ENCODE data around the gene CCDC88B.

Gene CCDC88B

GRCh38 chr11:64291262-64291751, 48.7 kb upstream of the CCDC88B start, which contains the start of gene KCNK4:
Gene KCNK4 (plus strand): TSS chr11:64291302. CDS start chr11:64293019, 1,717 bp downstream.
- H3K27me3 ChIP-seq (ENCODE audit: insufficient read depth, low read length, poor library complexity) = peaks cover 3% of the 10 kb centered on the region
- H3K4me3 ChIP-seq (ENCODE audit: low read depth in 1 of 2, low read length in 2 of 2) = no peak within 1 kb of the TSS
- 0 out of 2 replicates have a peak, but pooled peaks cover 2% of the 10 kb centered on the region for H3K36me3 ChIP-seq (ENCODE audit: insufficient read depth, low read length)
- H3K79me2 ChIP-seq (ENCODE audit: insufficient read depth, low read length) = 0 out of 2 replicates have a peak, but pooled peaks cover 4% of the 10 kb centered on the region
- peaks cover 17% of the 10 kb centered on the region for H3K4me1 ChIP-seq (ENCODE audit: insufficient read depth, low read length)
- H3K9me3 ChIP-seq (ENCODE audit: insufficient read depth, low read length, severe bottlenecking) = no peaks in the 10 kb centered on the region
- no peak within 1 kb of the TSS for H3K4me2 ChIP-seq (ENCODE audit: insufficient read depth, low read length)
- ATAC-seq (ENCODE audit: insufficient read depth, low read depth) (no peak), DNase-seq (no peak)
- H4K20me1 ChIP-seq (ENCODE audit: insufficient read depth, low read length) = no peaks in the 10 kb centered on the region; the same call in 1 of the 2 replicates
- no peak within 1 kb of the TSS for H2AFZ ChIP-seq (ENCODE audit: low read depth, low read length)
- no peak within 1 kb of the TSS for H3K27ac ChIP-seq (ENCODE audit: low read length)
- no peak within 1 kb of the TSS for H3K9ac ChIP-seq (ENCODE audit: low read depth, low read length)
- TF ChIP-seq EZH2 (IDR thresholded peaks at IDR 0.05; ENCODE audit: borderline replicate concordance, low read depth, low read length, severe bottlenecking) = no peak
- no peak for TF ChIP-seq CTCF (IDR thresholded peaks at IDR 0.05; ENCODE audit: borderline replicate concordance, extremely low read depth, low read length, poor library complexity, severe bottlenecking)

- Histone ChIP-seq H3K4me3 (ENCODE audit: low read depth in 1 of 2, low read length in 2 of 2) (no peak overlapping the region), H3K9me3 (ENCODE audit: insufficient read depth, low read length, severe bottlenecking) (no peaks in the 10 kb centered on the region), H3K79me2 (ENCODE audit: insufficient read depth, low read length) (0 out of 2 replicates have a peak, but pooled peaks cover 2% of the 10 kb centered on the region), H2AFZ (ENCODE audit: low read depth, low read length) (no peak overlapping the region), H3K4me2 (ENCODE audit: insufficient read depth, low read length) (no peak overlapping the region), H4K20me1 (ENCODE audit: insufficient read depth, low read length) (no peaks in the 10 kb centered on the region; the same call in 1 of the 2 replicates), H3K4me1 (ENCODE audit: insufficient read depth, low read length) (peaks cover 11% of the 10 kb centered on the region), H3K27me3 (ENCODE audit: insufficient read depth, low read length, poor library complexity) (peaks cover 6% of the 10 kb centered on the region), H3K9ac (ENCODE audit: low read depth, low read length) (no peak overlapping the region), H3K36me3 (ENCODE audit: insufficient read depth, low read length) (0 out of 2 replicates have a peak, but pooled peaks cover 2% of the 10 kb centered on the region), H3K27ac (ENCODE audit: low read length) (no peak overlapping the region)
- TF ChIP-seq EZH2 (IDR thresholded peaks at IDR 0.05; ENCODE audit: borderline replicate concordance, low read depth, low read length, severe bottlenecking) = no peak
- TF ChIP-seq CTCF (IDR thresholded peaks at IDR 0.05; ENCODE audit: borderline replicate concordance, extremely low read depth, low read length, poor library complexity, severe bottlenecking) = no peak
- ATAC-seq (ENCODE audit: insufficient read depth, low read depth) (no peak), DNase-seq (no peak)
Measured at GRCh38 chr11:64291752-64292459, 48.1 kb upstream of the CCDC88B start.

DNA sequence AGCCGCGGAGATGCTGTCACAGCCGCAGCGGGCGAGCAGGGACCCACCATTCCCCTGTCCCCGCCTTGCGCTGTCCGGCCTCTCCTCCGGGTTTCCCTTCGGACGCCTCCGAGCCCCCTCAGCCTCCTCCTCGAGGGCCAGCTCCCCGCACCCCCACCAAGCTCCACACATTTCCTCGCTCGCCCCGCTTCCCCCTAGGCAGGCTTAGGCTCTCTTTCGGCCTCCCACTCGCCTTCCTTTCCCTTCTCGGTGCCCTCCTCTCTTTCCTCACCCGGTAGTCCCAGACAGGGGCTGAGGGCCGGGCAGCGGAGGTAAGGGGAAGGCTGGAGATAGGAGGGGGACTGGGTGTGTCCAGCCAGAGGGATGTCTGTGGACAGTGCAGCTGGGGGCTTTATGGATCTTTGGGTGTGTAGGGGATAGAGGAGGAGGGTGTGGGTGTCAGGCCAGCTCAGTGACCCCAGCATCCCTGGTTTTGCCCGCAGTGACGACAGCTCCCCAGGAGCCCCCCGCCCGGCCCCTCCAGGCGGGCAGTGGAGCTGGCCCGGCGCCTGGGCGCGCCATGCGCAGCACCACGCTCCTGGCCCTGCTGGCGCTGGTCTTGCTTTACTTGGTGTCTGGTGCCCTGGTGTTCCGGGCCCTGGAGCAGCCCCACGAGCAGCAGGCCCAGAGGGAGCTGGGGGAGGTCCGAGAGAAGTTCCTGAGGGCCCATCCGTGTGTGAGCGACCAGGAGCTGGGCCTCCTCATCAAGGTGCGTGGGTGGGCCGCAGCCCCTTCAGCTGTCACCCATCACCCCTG, 47.3 kb upstream of the CCDC88B start:
- DNase-seq = no peak
- no peak overlapping the region for H3K4me2 ChIP-seq (ENCODE audit: insufficient read depth, low read length)
- TF ChIP-seq EZH2 (IDR thresholded peaks at IDR 0.05; ENCODE audit: borderline replicate concordance, low read depth, low read length, severe bottlenecking) (no peak), CTCF (IDR thresholded peaks at IDR 0.05; ENCODE audit: borderline replicate concordance, extremely low read depth, low read length, poor library complexity, severe bottlenecking) (no peak)

More for the DNA sequence above, 47.3 kb upstream of the CCDC88B start:
- H3K79me2 ChIP-seq (ENCODE audit: insufficient read depth, low read length) = no peaks in the 10 kb centered on the region
- H3K36me3 ChIP-seq (ENCODE audit: insufficient read depth, low read length) = 0 out of 2 replicates have a peak, but pooled peaks cover 2% of the 10 kb centered on the region
- H4K20me1 ChIP-seq (ENCODE audit: insufficient read depth, low read length) = no peaks in the 10 kb centered on the region; the same call in 1 of the 2 replicates
- H3K4me3 ChIP-seq (ENCODE audit: low read depth in 1 of 2, low read length in 2 of 2) = no peak overlapping the region
- peaks cover 9% of the 10 kb centered on the region for H3K27me3 ChIP-seq (ENCODE audit: insufficient read depth, low read length, poor library complexity)
- ATAC-seq (ENCODE audit: insufficient read depth, low read depth) = no peak
- H2AFZ ChIP-seq (ENCODE audit: low read depth, low read length) = no peak overlapping the region
- H3K9ac ChIP-seq (ENCODE audit: low read depth, low read length) = no peak overlapping the region
- H3K27ac ChIP-seq (ENCODE audit: low read length) = no peak overlapping the region
- no peaks in the 10 kb centered on the region for H3K9me3 ChIP-seq (ENCODE audit: insufficient read depth, low read length, severe bottlenecking)
- H3K4me1 ChIP-seq (ENCODE audit: insufficient read depth, low read length) = peaks cover 4% of the 10 kb centered on the region

Data from DND-41 (cell line).